Loucy (cell line): Measurements from ENCODE around the gene SDHA.
"Not testable (repeated sequence)": the region's sequence is repeated elsewhere in the genome, so short reads cannot be mapped to it uniquely, and the experiment has no call there.

Source experiments
- H2AFZ ChIP-seq: fragments of 200-600 bp; sonication (generic); 2 replicates; pipeline ENCODE4 v1.6.0; 2016; ENCODE audit warnings: antibody characterized with exemption, mild to moderate bottlenecking, low read length, moderate library complexity
- H3F3A ChIP-seq: fragments of 200-600 bp; 2 replicates; pipeline ENCODE4 v1.6.0; 2016; ENCODE audit warnings: antibody characterized with exemption, low read depth, mild to moderate bottlenecking
- H3K27me3 ChIP-seq: fragments of 200-600 bp; sonication (generic); 2 replicates; pipeline ENCODE4 v1.6.1; 2014; ENCODE audit warnings: low read length, mild to moderate bottlenecking; ENCODE audit not compliant: insufficient read depth, poor library complexity, severe bottlenecking
- H3K36me3 ChIP-seq: fragments of 200-600 bp; sonication (generic); 2 replicates; pipeline ENCODE4 v1.6.1; 2016; ENCODE audit warnings: low read length; ENCODE audit not compliant: insufficient read depth
- H3K4me1 ChIP-seq: fragments of 200-600 bp; sonication (generic); 2 replicates; pipeline ENCODE4 v1.5.1; 2014; ENCODE audit warnings: low read length, mild to moderate bottlenecking; ENCODE audit not compliant: insufficient read depth, poor library complexity, severe bottlenecking
- H3K4me2 ChIP-seq: fragments of 200-600 bp; sonication (generic); 2 replicates; pipeline ENCODE4 v1.6.0; 2014; ENCODE audit warnings: antibody characterized with exemption, low read length, low read depth, mild to moderate bottlenecking; ENCODE audit not compliant: poor library complexity, severe bottlenecking
- H3K4me3 ChIP-seq: fragments of 200-600 bp; sonication (generic); 2 replicates; pipeline ENCODE4 v1.5.1; 2014; ENCODE audit warnings: low read length, mild to moderate bottlenecking, mixed read lengths; ENCODE audit not compliant: poor library complexity, severe bottlenecking
- H3K79me2 ChIP-seq: fragments of 200-600 bp; sonication (generic); 2 replicates; pipeline ENCODE4 v1.6.1; 2014; ENCODE audit warnings: low read length; ENCODE audit not compliant: insufficient read depth
- H3K9ac ChIP-seq: fragments of 200-600 bp; sonication (generic); 2 replicates; pipeline ENCODE4 v1.6.0; 2014; ENCODE audit warnings: mild to moderate bottlenecking, low read depth, low read length, moderate library complexity; ENCODE audit not compliant: poor library complexity, severe bottlenecking
- H3K9me2 ChIP-seq: fragments of 200-600 bp; sonication (generic); replicated peaks from 2 replicates; pipeline ENCODE4 v1.6.1; 2016; ENCODE audit warnings: low read depth, low read length, mixed read lengths
- H3K9me3 ChIP-seq: fragments of 200-600 bp; sonication (generic); 2 replicates; pipeline ENCODE4 v1.6.1; 2014; ENCODE audit warnings: mild to moderate bottlenecking, antibody characterized with exemption, low read length, low read depth; ENCODE audit not compliant: insufficient read depth
- H4K20me1 ChIP-seq: fragments of 200-600 bp; sonication (generic); 2 replicates; pipeline ENCODE4 v1.6.0; 2014; ENCODE audit warnings: antibody characterized with exemption, low read length, mild to moderate bottlenecking; ENCODE audit not compliant: insufficient read depth, poor library complexity, severe bottlenecking
- EZH2phosphoT487 ChIP-seq: fragments of 200-600 bp; IDR thresholded peaks from 2 replicates; pipeline ENCODE4 v1.6.1; 2018; ENCODE audit warnings: antibody characterized with exemption, mild to moderate bottlenecking, moderate library complexity, borderline replicate concordance
- TF ChIP-seq, protein P1 (sequence below): fragments of 200-600 bp; sonication (generic); conservative IDR thresholded peaks from 2 replicates; pipeline ENCODE4 v1.5.1; 2014; ENCODE audit warnings: mild to moderate bottlenecking, antibody characterized with exemption, low read length

The SDHA gene

GRCh38 chr5:300691-301435, 82.7 kb downstream of the SDHA start:
- H3K79me2 ChIP-seq, result peaks cover 57% of the 10 kb centered on the region
- not testable (repeated sequence) for H3K4me2 ChIP-seq, H3K27me3 ChIP-seq, H3K9me3 ChIP-seq, H3K4me3 ChIP-seq, H4K20me1 ChIP-seq, H3K4me1 ChIP-seq, H3F3A ChIP-seq, H3K9me2 ChIP-seq, H3K36me3 ChIP-seq, H2AFZ ChIP-seq, H3K9ac ChIP-seq

DNA sequence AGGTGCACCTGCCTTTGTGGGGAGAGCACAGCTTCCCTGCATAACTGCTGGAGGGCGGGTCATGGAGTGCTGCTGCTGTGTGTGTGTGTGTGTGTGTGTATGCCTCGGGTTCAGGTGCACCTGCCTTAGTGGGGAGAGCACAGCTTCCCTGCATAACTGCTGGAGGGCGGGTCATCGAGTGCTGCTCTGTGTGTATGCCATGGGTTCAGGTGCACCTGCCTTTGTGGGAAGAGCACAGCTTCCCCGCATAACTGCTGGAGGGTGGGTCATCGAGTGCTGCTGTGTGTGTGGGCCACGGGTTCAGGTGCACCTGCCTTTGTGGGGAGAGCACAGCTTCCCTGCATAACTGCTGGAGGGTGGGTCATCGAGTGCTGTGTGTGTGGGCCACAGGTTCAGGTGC, 84.3 kb downstream of the SDHA start:
- H3K9me2 ChIP-seq, H3K4me3 ChIP-seq, H3K9me3 ChIP-seq, H3K9ac ChIP-seq, H4K20me1 ChIP-seq, H2AFZ ChIP-seq, H3F3A ChIP-seq, H3K27me3 ChIP-seq, H3K4me2 ChIP-seq, H3K4me1 ChIP-seq: not testable (repeated sequence)
- Histone ChIP-seq H3K36me3 (peaks cover 24% of the 10 kb centered on the region; the same call in 1 of the 2 replicates), H3K79me2 (peaks cover 56% of the 10 kb centered on the region; the same call in 1 of the 2 replicates)

DNA sequence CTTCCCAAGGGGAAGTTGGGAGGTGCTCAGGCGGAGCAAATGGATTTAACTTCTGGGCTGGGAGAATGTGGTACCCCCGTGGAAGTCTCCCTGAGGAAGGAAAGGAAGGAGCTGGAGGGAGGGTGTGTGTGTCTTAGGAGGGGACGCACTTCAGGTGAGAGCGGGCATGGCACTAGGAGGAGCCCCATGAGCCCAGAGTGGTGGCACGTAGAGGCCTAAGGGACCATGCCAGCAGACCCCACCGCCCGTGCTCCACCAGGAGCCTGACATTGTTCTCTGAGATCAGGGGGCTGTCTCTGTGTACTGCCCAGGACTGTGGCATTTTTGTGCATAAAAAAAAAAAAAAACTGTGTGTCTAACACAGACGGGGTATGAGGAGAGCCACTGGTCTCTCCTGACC, 84.8 kb downstream of the SDHA start:
- no peak overlapping the region for H3K4me2 ChIP-seq
- H3K4me1 ChIP-seq, result no peaks in the 10 kb centered on the region
- no peaks in the 10 kb centered on the region for H3F3A ChIP-seq
- H3K36me3 ChIP-seq, result peaks cover 30% of the 10 kb centered on the region; the same call in 1 of the 2 replicates
- no peaks in the 10 kb centered on the region for H3K9me3 ChIP-seq
- no peaks in the 10 kb centered on the region for H3K9me2 ChIP-seq
- H3K4me3 ChIP-seq, result no peak overlapping the region
- H3K9ac ChIP-seq, result no peak overlapping the region
- no peaks in the 10 kb centered on the region for H3K27me3 ChIP-seq
- H2AFZ ChIP-seq, result no peak overlapping the region
- peaks cover 62% of the 10 kb centered on the region; the same call in 1 of the 2 replicates for H3K79me2 ChIP-seq
- peaks cover 6% of the 10 kb centered on the region for H4K20me1 ChIP-seq
- TF ChIP-seq, protein P1, sequence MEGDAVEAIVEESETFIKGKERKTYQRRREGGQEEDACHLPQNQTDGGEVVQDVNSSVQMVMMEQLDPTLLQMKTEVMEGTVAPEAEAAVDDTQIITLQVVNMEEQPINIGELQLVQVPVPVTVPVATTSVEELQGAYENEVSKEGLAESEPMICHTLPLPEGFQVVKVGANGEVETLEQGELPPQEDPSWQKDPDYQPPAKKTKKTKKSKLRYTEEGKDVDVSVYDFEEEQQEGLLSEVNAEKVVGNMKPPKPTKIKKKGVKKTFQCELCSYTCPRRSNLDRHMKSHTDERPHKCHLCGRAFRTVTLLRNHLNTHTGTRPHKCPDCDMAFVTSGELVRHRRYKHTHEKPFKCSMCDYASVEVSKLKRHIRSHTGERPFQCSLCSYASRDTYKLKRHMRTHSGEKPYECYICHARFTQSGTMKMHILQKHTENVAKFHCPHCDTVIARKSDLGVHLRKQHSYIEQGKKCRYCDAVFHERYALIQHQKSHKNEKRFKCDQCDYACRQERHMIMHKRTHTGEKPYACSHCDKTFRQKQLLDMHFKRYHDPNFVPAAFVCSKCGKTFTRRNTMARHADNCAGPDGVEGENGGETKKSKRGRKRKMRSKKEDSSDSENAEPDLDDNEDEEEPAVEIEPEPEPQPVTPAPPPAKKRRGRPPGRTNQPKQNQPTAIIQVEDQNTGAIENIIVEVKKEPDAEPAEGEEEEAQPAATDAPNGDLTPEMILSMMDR, result no peak
- no peak for TF ChIP-seq EZH2phosphoT487

- not testable (repeated sequence) for H3K9me3 ChIP-seq, H3F3A ChIP-seq, H3K9me2 ChIP-seq, H2AFZ ChIP-seq, H3K9ac ChIP-seq, H3K4me1 ChIP-seq, H3K4me2 ChIP-seq, H3K27me3 ChIP-seq, H4K20me1 ChIP-seq, H3K4me3 ChIP-seq
- Histone ChIP-seq H3K79me2 (peaks cover 66% of the 10 kb centered on the region; the same call in 1 of the 2 replicates), H3K36me3 (peaks cover 38% of the 10 kb centered on the region; the same call in 1 of the 2 replicates)
Observed at GRCh38 chr5:303741-304140, 85.6 kb downstream of the SDHA start.
